Hematopoietic multipotent progenitor cell treated with erythropoietin and hydrocortisone succinate and interleukin-3 and kit ligand, for 4 days (in vitro differentiated cells): ENCODE results near the gene GOLGA5.
"Not testable (repeated sequence)": the region's sequence is repeated elsewhere in the genome, so short reads cannot be mapped to it uniquely, and the experiment has no call there.

Source experiments
- DNase-seq: peaks from one replicate; pipeline ENCODE4 v3.0.0-alpha.2; 2015

The GOLGA5 gene

GRCh38 chr14:92780444-92781232, 13.5 kb upstream of the GOLGA5 start:
- DNase-seq: no peak

GRCh38 chr14:92781350-92781749, 12.8 kb upstream of the GOLGA5 start:
- DNase-seq: no peak

- peak; percentile 85 for DNase-seq
These were observed 10.2 kb upstream of the GOLGA5 start for GRCh38 chr14:92783813-92784431.

- peak; percentile 90 for DNase-seq
These were observed 8.3 kb upstream of the GOLGA5 start for GRCh38 chr14:92785667-92786426.

- no peak for DNase-seq
These were observed 7.7 kb upstream of the GOLGA5 start for GRCh38 chr14:92786427-92786756.

GRCh38 chr14:92787554-92787953, 6.6 kb upstream of the GOLGA5 start:
- no peak for DNase-seq

GRCh38 chr14:92789457-92790089, 4.5 kb upstream of the GOLGA5 start:
- DNase-seq: no peak

GRCh38 chr14:92792885-92793284, 1.2 kb upstream of the GOLGA5 start:
- DNase-seq: no peak

GRCh38 chr14:92794547-92794941, 439 bp downstream of the GOLGA5 start:
- DNase-seq: no peak

- no peak for DNase-seq
These were observed 856 bp downstream of the GOLGA5 start for GRCh38 chr14:92794961-92795360.

- DNase-seq: no peak
These were observed 4.0 kb downstream of the GOLGA5 start for GRCh38 chr14:92797935-92798653.

GRCh38 chr14:92798811-92799210, 4.7 kb downstream of the GOLGA5 start:
- DNase-seq: no peak

- DNase-seq: no peak
These were observed 5.9 kb downstream of the GOLGA5 start for GRCh38 chr14:92800012-92800411.

GRCh38 chr14:92800525-92800924, 6.4 kb downstream of the GOLGA5 start:
- DNase-seq: no peak

GRCh38 chr14:92801917-92802316, 7.8 kb downstream of the GOLGA5 start:
- DNase-seq: no peak

- no peak for DNase-seq
These were observed 8.6 kb downstream of the GOLGA5 start for GRCh38 chr14:92802678-92803077.

GRCh38 chr14:92813201-92813600, 19.1 kb downstream of the GOLGA5 start:
- DNase-seq: no peak

GRCh38 chr14:92819011-92819597, 25.0 kb downstream of the GOLGA5 start:
- no peak for DNase-seq

- DNase-seq: not testable (repeated sequence)
These were observed 25.8 kb downstream of the GOLGA5 start for GRCh38 chr14:92819680-92820535.

GRCh38 chr14:92820536-92820840, 26.4 kb downstream of the GOLGA5 start:
- not testable (repeated sequence) for DNase-seq

GRCh38 chr14:92830902-92831301, 36.8 kb downstream of the GOLGA5 start:
- DNase-seq: peak; percentile 31
